ENCODE measurements around the gene MGAT4B. TPM values are rescaled to one million over a fixed set of nuclear protein-coding genes. Genes with fewer than 3 reads are reported as not detected.

The MGAT4B gene
- total and polyA plus RNA-seq, 2 of the 4 experiments (the other 2 are of a cell fraction): 73.7 to 155 TPM

- Histone ChIP-seq H3K4me3 (ENCODE audit: insufficient read depth, low read depth, low read length) (no peak overlapping the region), H4K91ac (ENCODE audit: insufficient read depth, low read depth, low read length) (no peak overlapping the region), H4K8ac (ENCODE audit: low read depth in 2 of 2, low read length in 2 of 2) (no peak overlapping the region), H2BK5ac (ENCODE audit: low read depth, low read length, poor library complexity, severe bottlenecking) (no peak overlapping the region), H3K4ac (ENCODE audit: low read depth, low read length) (no peak overlapping the region), H3K18ac (ENCODE audit: low read depth, low read length) (no peak overlapping the region), H2AK9ac (replicated peaks; ENCODE audit: low read depth, low read length, poor library complexity) (no peak overlapping the region), H3K14ac (replicated peaks; ENCODE audit: low read depth, low read length) (no peak overlapping the region), H2AFZ (replicated peaks; ENCODE audit: low read length, poor library complexity) (no peak overlapping the region), H4K20me1 (ENCODE audit: insufficient read depth, low read length) (0 out of 2 replicates have a peak, but pooled peaks cover 3% of the 10 kb centered on the region), H3K4me1 (ENCODE audit: control insufficient read depth, insufficient read depth, low read length) (no peaks in the 10 kb centered on the region), H3K4me2 (ENCODE audit: low read depth, low read length) (no peak overlapping the region), H4K5ac (ENCODE audit: low read depth, low read length) (no peak overlapping the region), H2BK15ac (ENCODE audit: low read depth, low read length) (no peak overlapping the region), H3K9me3 (ENCODE audit: control insufficient read depth, insufficient read depth, low read length) (no peaks in the 10 kb centered on the region), H3K36me3 (ENCODE audit: control insufficient read depth, insufficient read depth, low read length) (peaks cover 13% of the 10 kb centered on the region; the same call in 1 of the 2 replicates), H3K56ac (ENCODE audit: extremely low read depth, insufficient read depth, low read length) (no peak overlapping the region), H2BK120ac (ENCODE audit: low read depth, low read length) (no peak overlapping the region), H2BK20ac (ENCODE audit: low read depth, low read length) (no peak overlapping the region), H3K9ac (ENCODE audit: low read depth, low read length) (no peak overlapping the region), H3K23ac (ENCODE audit: low read depth, low read length) (no peak overlapping the region), H2AK5ac (ENCODE audit: low read depth, low read length) (no peak overlapping the region), H3K27me3 (ENCODE audit: control insufficient read depth, insufficient read depth, low read length) (no peaks in the 10 kb centered on the region), H3K9me1 (ENCODE audit: insufficient read depth, low read length) (no peaks in the 10 kb centered on the region), H3K79me1 (ENCODE audit: low read depth in 1 of 2, low read length in 2 of 2) (peaks cover 0 to 2% of the 10 kb centered on the region in 2 experiments; a peak in 1 of 4 replicates), H3K27ac (ENCODE audit: insufficient read depth, low read length) (no peak overlapping the region)
- in situ Hi-C loops (cut with MboI; ENCODE audit: low sequenced_read_pairs): no loop called here
- BruUV-seq (replicated peaks): no TSS peak
- DNase-seq: no peak
- dilution Hi-C loops (cut with HindIII; ENCODE audit: low sequenced_read_pairs, unreplicated experiment): no loop called here
- no peak for ATAC-seq (ENCODE audit: low read depth)
- TF ChIP-seq MAZ (IDR thresholded peaks at IDR 0.05; ENCODE audit: borderline replicate concordance, low read depth, low read length) (no peak), USF2 (IDR thresholded peaks at IDR 0.05; ENCODE audit: low read depth, low read length) (no peak), BHLHE40 (IDR thresholded peaks at IDR 0.05; ENCODE audit: low read depth, low read length) (no peak), CTCF (conservative IDR thresholded peaks at IDR 0.05; ENCODE audit: low read depth, low read length) (no peak), CHD1 (IDR thresholded peaks at IDR 0.05; ENCODE audit: low read depth, low read length) (no peak)
- WGBS, 2 experiments (ENCODE audit: extremely low coverage in 2 of 2, insufficient read length in 1 of 2): 98% methylated on average over 7 of the region's 9 CpGs; no CpG with 5 or more reads in 1 of the 2 experiments
- intact Hi-C loops (cut with micrococcal nuclease): no loop called here
- CTCF ChIA-PET: interaction anchor here (0.7 kb wide), 1 partner anchor 129 kb away, joined by 5 read pairs; no protein-coding TSS in a partner anchor
- POLR2A ChIA-PET (ENCODE audit: unreplicated experiment): no interaction called here
These were observed 23.5 kb downstream of the MGAT4B start for GRCh38 chr5:179783128-179783527.

Measured in IMR-90 (cell line).